DMS79 treated with DMSO at 0.1 percent for 48 hours (cell line): Measurements from ENCODE around the gene ETNK2.
"Not testable (repeated sequence)": the region's sequence is repeated elsewhere in the genome, so short reads cannot be mapped to it uniquely, and the experiment has no call there.

ENCODE experiments used
- DNase-seq: peaks from one replicate; lab custom pipeline; 2025; lab: John Stamatoyannopoulos, UW

ETNK2 gene

GRCh38 chr1:204126386-204126785 is 25.5 kb downstream of the ETNK2 start:
- DNase-seq, result no peak

- DNase-seq, result no peak
Measured at GRCh38 chr1:204125759-204126351, 26.0 kb downstream of the ETNK2 start.

- no peak for DNase-seq
Measured at GRCh38 chr1:204124639-204125038, 27.2 kb downstream of the ETNK2 start.

- no peak for DNase-seq
Measured at GRCh38 chr1:204123376-204123775, 28.5 kb downstream of the ETNK2 start.

- no peak for DNase-seq
Measured at GRCh38 chr1:204121840-204122555, 29.8 kb downstream of the ETNK2 start.

GRCh38 chr1:204116539-204116938 is 35.3 kb downstream of the ETNK2 start:
- no peak for DNase-seq

- no peak for DNase-seq
Measured at GRCh38 chr1:204115116-204115515, 36.7 kb downstream of the ETNK2 start.

- DNase-seq, result no peak
Measured at GRCh38 chr1:204114606-204115005, 37.2 kb downstream of the ETNK2 start.

GRCh38 chr1:204113896-204114295 is 37.9 kb downstream of the ETNK2 start:
- DNase-seq, result no peak

- DNase-seq, result no peak
Measured at GRCh38 chr1:204112876-204113730, 38.7 kb downstream of the ETNK2 start.

- peak; percentile 28 for DNase-seq
Measured at GRCh38 chr1:204110894-204111633, 40.8 kb downstream of the ETNK2 start.

- no peak for DNase-seq
Measured at GRCh38 chr1:204108312-204109141, 43.3 kb downstream of the ETNK2 start.

- no peak for DNase-seq
Measured at GRCh38 chr1:204107892-204108291, 44.0 kb downstream of the ETNK2 start.

- no peak for DNase-seq
Measured at GRCh38 chr1:204106825-204107224, 45.0 kb downstream of the ETNK2 start.

- no peak for DNase-seq
Measured at GRCh38 chr1:204105131-204105515, 46.7 kb downstream of the ETNK2 start.

GRCh38 chr1:204104331-204105130 is 47.3 kb downstream of the ETNK2 start:
- DNase-seq, result no peak

- no peak for DNase-seq
Measured at GRCh38 chr1:204103431-204103741, 48.5 kb downstream of the ETNK2 start.

GRCh38 chr1:204102739-204103430 is 49.0 kb downstream of the ETNK2 start:
- no peak for DNase-seq

- DNase-seq, result no peak
Measured at GRCh38 chr1:204102029-204102611, 49.7 kb downstream of the ETNK2 start.

GRCh38 chr1:204099754-204100153 is 52.1 kb downstream of the ETNK2 start:
- DNase-seq, result not testable (repeated sequence)
